HepG2 (cell line): ENCODE results near the gene CD300LB. TPM values are rescaled to one million over a fixed set of nuclear protein-coding genes. Genes with fewer than 3 reads are reported as not detected.

Experiments used
- ATAC-seq: fragments of 200-7000 bp; cut with Tn5 transposase; 3 replicates; pipeline ENCODE4 v1.9.1; 2020; ENCODE audit warnings: mild to moderate bottlenecking, moderate library complexity
- BruUV-seq: library from RNA; stranded (reverse); fragments of 400-500 nt; replicated peaks from 2 replicates; lab custom pipeline; 2021; lab: Mats Ljungman, UMichigan
- CTCF ChIA-PET: fragments of 300-600 bp; formaldehyde crosslinking; extraction: SDS; loops from one replicate; lab custom pipeline; 2021; ENCODE audit warnings: low total read pairs, inconsistent platforms, low intra/inter-chr PET ratio; lab: Yijun Ruan, JAX
- POLR2A ChIA-PET: fragments of 350-600 bp; sonication (Branson Sonifier 250); formaldehyde crosslinking; loops from one replicate; lab custom pipeline; 2020; ENCODE audit warnings: antibody characterized with exemption, inconsistent platforms; lab: Yijun Ruan, JAX
- DNase-seq: peaks from one replicate; pipeline ENCODE4 v3.0.0-alpha.2; 2015; ENCODE audit warnings: low spot score
- FAIRE-seq: peaks from 3 replicates; lab custom pipeline; 2011; peaks lifted over from hg19 to GRCh38; lab: Jason Lieb, UNC
- H2AFZ ChIP-seq: one replicate; pipeline ENCODE4 v1.6.1; 2011; ENCODE audit warnings: low read length, inconsistent platforms
- H3K27ac ChIP-seq: fragments of 300-600 bp; 3 replicates; pipeline ENCODE4 v1.8.0; 2011; ENCODE audit warnings: mixed run types, mild to moderate bottlenecking, mixed read lengths, low read length, inconsistent platforms; ENCODE audit not compliant: insufficient read depth; ENCODE audit errors: extremely low read length
- H3K27me3 ChIP-seq, 2 experiments: fragments of 200-600 bp in 1 of 2; 2 replicates in 1 of 2; 3 replicates in 1 of 2; pipeline versions ENCODE4 v1.6.0 to v1.8.0; 2011; ENCODE audit warnings: low read length in 2 of 2, mild to moderate bottlenecking in 2 of 2, moderate library complexity in 2 of 2, inconsistent platforms in 1 of 2; ENCODE audit not compliant: insufficient read depth in 2 of 2, control insufficient read depth in 1 of 2
- H3K36me3 ChIP-seq, 2 experiments: fragments of 200-600 bp in 1 of 2; replicated peaks in 1 of 2; 2 replicates in 1 of 2; 3 replicates in 1 of 2; pipeline versions ENCODE4 v1.5.1 to v1.8.0; 2011; ENCODE audit warnings: low read length in 2 of 2, inconsistent platforms in 1 of 2; ENCODE audit not compliant: insufficient read depth in 2 of 2, control insufficient read depth in 1 of 2
- H3K4me1 ChIP-seq: 2 replicates; pipeline ENCODE4 v1.5.1; 2012; ENCODE audit warnings: low read length, inconsistent platforms; ENCODE audit not compliant: insufficient read depth
- H3K4me2 ChIP-seq: 2 replicates; pipeline ENCODE4 v1.6.0; 2011; ENCODE audit warnings: low read depth, low read length, inconsistent platforms
- H3K4me3 ChIP-seq, 3 experiments: fragments of 200-600 bp in 1 of 3; sonication (generic), shearing (Covaris generic) in 1 of 3; replicated peaks in 1 of 3; 2 replicates each; pipeline ENCODE4 v1.5.1; 2011 to 2016; ENCODE audit warnings: low read length in 3 of 3, inconsistent platforms in 2 of 3, low read depth in 2 of 3, mild to moderate bottlenecking in 2 of 3, control low read depth in 1 of 3, mixed read lengths in 1 of 3; ENCODE audit not compliant: insufficient read depth in 1 of 3
- H3K79me2 ChIP-seq: one replicate; pipeline ENCODE4 v1.6.1; 2011; ENCODE audit warnings: low read length, inconsistent platforms; ENCODE audit not compliant: insufficient read depth
- H3K9ac ChIP-seq: 2 replicates; pipeline ENCODE4 v1.6.0; 2011; ENCODE audit warnings: mild to moderate bottlenecking, low read depth, low read length, inconsistent platforms; ENCODE audit not compliant: insufficient read depth
- H3K9me3 ChIP-seq: 2 replicates; pipeline ENCODE4 v1.5.1; 2012; ENCODE audit warnings: mild to moderate bottlenecking, low read length
- H4K20me1 ChIP-seq: 2 replicates; pipeline ENCODE4 v1.6.0; 2011; ENCODE audit warnings: inconsistent platforms, mild to moderate bottlenecking, low read length, moderate library complexity; ENCODE audit not compliant: insufficient read depth
- ARNT2 ChIP-seq: sonication (generic); formaldehyde crosslinking; IDR thresholded peaks from 2 replicates; pipeline ENCODE4 v1.8.0; 2022; ENCODE audit warnings: mild to moderate bottlenecking, low read depth, missing genetic modification reagents, moderate library complexity
- ELF4 ChIP-seq: sonication (generic); formaldehyde crosslinking; IDR thresholded peaks from 2 replicates; pipeline ENCODE4 v1.5.0; 2020; ENCODE audit warnings: missing genetic modification reagents, mild to moderate bottlenecking, moderate library complexity, borderline replicate concordance
- ISX ChIP-seq: sonication (generic); formaldehyde crosslinking; conservative IDR thresholded peaks from 2 replicates; pipeline ENCODE4 v1.5.0; 2020; ENCODE audit warnings: missing genetic modification reagents
- NR2F1 ChIP-seq, 2 experiments: fragments of 450-650 bp in 1 of 2; formaldehyde crosslinking in 1 of 2; IDR thresholded peaks; 2 replicates each; pipeline versions ENCODE4 v1.5.0 to v1.6.1; 2016 to 2020; ENCODE audit warnings: mild to moderate bottlenecking in 1 of 2, missing compliant biosample characterization in 1 of 2, missing genetic modification reagents in 1 of 2, moderate library complexity in 1 of 2
- SUZ12 ChIP-seq: fragments of 150-350 bp; IDR thresholded peaks from 2 replicates; pipeline ENCODE4 v1.6.1; 2014; ENCODE audit warnings: low read depth, low read length
- ZNF143 ChIP-seq: sonication (generic); formaldehyde crosslinking; IDR thresholded peaks from 2 replicates; pipeline ENCODE4 v1.4.0; 2020; ENCODE audit warnings: missing genetic modification reagents
- ZNF350 ChIP-seq: sonication (generic); formaldehyde crosslinking; IDR thresholded peaks from 2 replicates; pipeline ENCODE4 v1.4.0; 2020; ENCODE audit warnings: mild to moderate bottlenecking, low read depth, missing genetic modification reagents, borderline replicate concordance
- ZNF460 ChIP-seq: sonication (generic); formaldehyde crosslinking; IDR thresholded peaks from 2 replicates; pipeline ENCODE4 v1.5.1; 2020; ENCODE audit warnings: missing genetic modification reagents, mild to moderate bottlenecking, borderline replicate concordance
- ZNF605 ChIP-seq: sonication (generic); formaldehyde crosslinking; IDR thresholded peaks from 2 replicates; pipeline ENCODE4 v1.8.0; 2022; ENCODE audit warnings: mild to moderate bottlenecking, missing genetic modification reagents
- ZNF773 ChIP-seq: sonication (generic); formaldehyde crosslinking; IDR thresholded peaks from 2 replicates; pipeline ENCODE4 v1.4.0; 2020; ENCODE audit warnings: missing genetic modification reagents, borderline replicate concordance
- WGBS: methylation state at CpG from one replicate; pipeline ENCODE4 v1.1.6; 2017; ENCODE audit warnings: low lambda C conversion rate; 5-methylcytosine and 5-hydroxymethylcytosine counted together
- in situ Hi-C: cut with HindIII; loops from 2 replicates; pipeline ENCODE4 v1.10.0; 2017; ENCODE audit warnings: low pct_unique_long_range_greater_than_20kb; ENCODE audit not compliant: extremely low pct_ligation_motif_present
- intact Hi-C: fragments of 100-400 bp; cut with micrococcal nuclease; formaldehyde crosslinking; loops from one replicate; pipeline ENCODE4 v1.10.0; 2022; ENCODE audit not compliant: unreplicated experiment
- polyA plus RNA-seq, 8 experiments: library from polyadenylated mRNA; depleted of rRNA in 3 of 8; stranded (reverse) in 7 of 8; unstranded in 1 of 8; fragments of >200 nt; fragmentation: Illumina TruSeq in 4 of 8; extraction: Trizol in 4 of 8; gene quantifications; 2 replicates each; pipeline versions ENCODE4 v1.2.1 to v1.2.3, GENCODE V29; 2011 to 2016; ENCODE audit warnings: low read depth in 4 of 8, missing spikeins in 1 of 8, mixed read lengths in 1 of 8; ENCODE audit not compliant: insufficient read depth in 1 of 8
- total RNA-seq, 5 experiments: library from RNA; depleted of rRNA; stranded (reverse); fragments of >200 nt; fragmentation: Illumina TruSeq; extraction: Trizol; gene quantifications; 2 replicates each; pipeline ENCODE4 v1.2.3, GENCODE V29; 2016; ENCODE audit warnings: low read depth in 1 of 5
- TF ChIP-seq, protein P1 (sequence below): sonication (generic); formaldehyde crosslinking; IDR thresholded peaks from 2 replicates; pipeline ENCODE4 v1.4.0; 2020; ENCODE audit warnings: low read depth, mild to moderate bottlenecking, missing genetic modification reagents
- TF ChIP-seq, protein P2 (sequence below): IDR thresholded peaks from 2 replicates; pipeline ENCODE4 v1.6.1; 2016; ENCODE audit warnings: missing biosample characterization, missing genetic modification reagents, low read depth
- TF ChIP-seq, protein P3 (sequence below): sonication (generic); formaldehyde crosslinking; IDR thresholded peaks from 2 replicates; pipeline ENCODE4 v1.4.0; 2020; ENCODE audit warnings: mild to moderate bottlenecking, missing genetic modification reagents
- TF ChIP-seq, protein P4 (sequence below): sonication (generic); formaldehyde crosslinking; IDR thresholded peaks from 2 replicates; pipeline ENCODE4 v1.4.0; 2020; ENCODE audit warnings: missing genetic modification reagents

CD300LB gene
- total and polyA plus RNA-seq, 2 of the 13 experiments (the other 11 are each of a cell fraction or from before 2014, with no cell fraction given): not detected

DNA sequence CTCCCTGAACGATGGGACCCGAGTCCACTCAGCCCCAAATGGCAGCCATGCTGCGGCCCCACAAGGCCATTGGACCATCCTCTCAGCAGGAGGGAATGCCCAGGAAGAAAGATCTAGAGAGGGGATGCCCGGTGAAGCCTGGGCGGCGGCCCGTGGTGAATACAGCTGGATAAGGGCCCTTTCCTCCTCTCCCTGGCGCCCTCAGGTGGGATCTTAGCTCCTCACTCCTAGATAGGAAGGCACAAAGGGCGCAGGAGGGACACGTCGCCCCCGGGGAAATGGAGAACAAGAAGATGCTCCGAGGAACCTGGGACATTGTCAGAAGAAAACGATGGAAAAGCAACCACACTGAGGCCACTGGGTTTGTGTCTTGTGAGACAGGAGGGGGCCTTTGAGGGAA, 12.1 kb upstream of the CD300LB start:
- in situ Hi-C loops: no loop called here
- no peaks in the 10 kb centered on the region for H3K9me3 ChIP-seq

More for the DNA sequence above, 12.1 kb upstream of the CD300LB start:
- H3K4me1 ChIP-seq: no peaks in the 10 kb centered on the region
- 3% methylated on average over 14 of the region's 14 CpGs for WGBS
- no TSS peak for BruUV-seq
- no peak for FAIRE-seq
- H3K79me2 ChIP-seq: no peaks in the 10 kb centered on the region
- TF ChIP-seq NR2F1 (CRISPR knock-in tag; IDR thresholded peaks at IDR 0.05) (no peak), ARNT2 (CRISPR knock-in tag) (no peak), ZNF460 (no peak), ZNF350 (CRISPR knock-in tag) (no peak), ZNF605 (CRISPR knock-in tag) (no peak), ELF4 (CRISPR knock-in tag) (no peak), ISX (CRISPR knock-in tag) (no peak), SUZ12 (no peak), ZNF143 (no peak), ZNF773 (CRISPR knock-in tag) (no peak)
- TF ChIP-seq, protein P1, sequence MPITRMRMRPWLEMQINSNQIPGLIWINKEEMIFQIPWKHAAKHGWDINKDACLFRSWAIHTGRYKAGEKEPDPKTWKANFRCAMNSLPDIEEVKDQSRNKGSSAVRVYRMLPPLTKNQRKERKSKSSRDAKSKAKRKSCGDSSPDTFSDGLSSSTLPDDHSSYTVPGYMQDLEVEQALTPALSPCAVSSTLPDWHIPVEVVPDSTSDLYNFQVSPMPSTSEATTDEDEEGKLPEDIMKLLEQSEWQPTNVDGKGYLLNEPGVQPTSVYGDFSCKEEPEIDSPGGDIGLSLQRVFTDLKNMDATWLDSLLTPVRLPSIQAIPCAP (CRISPR knock-in tag): no peak
- TF ChIP-seq, protein P2, sequence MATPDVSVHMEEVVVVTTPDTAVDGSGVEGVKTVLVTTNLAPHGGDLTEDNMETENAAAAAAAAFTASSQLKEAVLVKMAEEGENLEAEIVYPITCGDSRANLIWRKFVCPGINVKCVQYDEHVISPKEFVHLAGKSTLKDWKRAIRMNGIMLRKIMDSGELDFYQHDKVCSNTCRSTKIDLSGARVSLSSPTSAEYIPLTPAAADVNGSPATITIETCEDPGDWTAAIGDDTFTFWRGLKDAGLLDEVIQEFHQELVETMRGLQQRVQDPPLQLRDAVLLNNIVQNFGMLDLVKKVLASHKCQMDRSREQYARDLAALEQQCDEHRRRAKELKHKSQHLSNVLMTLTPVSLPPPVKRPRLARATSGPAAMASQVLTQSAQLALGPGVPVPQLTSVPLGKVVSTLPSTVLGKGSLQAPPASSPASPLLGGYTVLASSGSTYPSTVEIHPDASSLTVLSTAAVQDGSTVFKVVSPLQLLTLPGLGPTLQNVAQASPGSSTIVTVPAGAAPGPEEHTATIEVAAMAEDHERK (CRISPR knock-in tag): no peak
- TF ChIP-seq, protein P3, sequence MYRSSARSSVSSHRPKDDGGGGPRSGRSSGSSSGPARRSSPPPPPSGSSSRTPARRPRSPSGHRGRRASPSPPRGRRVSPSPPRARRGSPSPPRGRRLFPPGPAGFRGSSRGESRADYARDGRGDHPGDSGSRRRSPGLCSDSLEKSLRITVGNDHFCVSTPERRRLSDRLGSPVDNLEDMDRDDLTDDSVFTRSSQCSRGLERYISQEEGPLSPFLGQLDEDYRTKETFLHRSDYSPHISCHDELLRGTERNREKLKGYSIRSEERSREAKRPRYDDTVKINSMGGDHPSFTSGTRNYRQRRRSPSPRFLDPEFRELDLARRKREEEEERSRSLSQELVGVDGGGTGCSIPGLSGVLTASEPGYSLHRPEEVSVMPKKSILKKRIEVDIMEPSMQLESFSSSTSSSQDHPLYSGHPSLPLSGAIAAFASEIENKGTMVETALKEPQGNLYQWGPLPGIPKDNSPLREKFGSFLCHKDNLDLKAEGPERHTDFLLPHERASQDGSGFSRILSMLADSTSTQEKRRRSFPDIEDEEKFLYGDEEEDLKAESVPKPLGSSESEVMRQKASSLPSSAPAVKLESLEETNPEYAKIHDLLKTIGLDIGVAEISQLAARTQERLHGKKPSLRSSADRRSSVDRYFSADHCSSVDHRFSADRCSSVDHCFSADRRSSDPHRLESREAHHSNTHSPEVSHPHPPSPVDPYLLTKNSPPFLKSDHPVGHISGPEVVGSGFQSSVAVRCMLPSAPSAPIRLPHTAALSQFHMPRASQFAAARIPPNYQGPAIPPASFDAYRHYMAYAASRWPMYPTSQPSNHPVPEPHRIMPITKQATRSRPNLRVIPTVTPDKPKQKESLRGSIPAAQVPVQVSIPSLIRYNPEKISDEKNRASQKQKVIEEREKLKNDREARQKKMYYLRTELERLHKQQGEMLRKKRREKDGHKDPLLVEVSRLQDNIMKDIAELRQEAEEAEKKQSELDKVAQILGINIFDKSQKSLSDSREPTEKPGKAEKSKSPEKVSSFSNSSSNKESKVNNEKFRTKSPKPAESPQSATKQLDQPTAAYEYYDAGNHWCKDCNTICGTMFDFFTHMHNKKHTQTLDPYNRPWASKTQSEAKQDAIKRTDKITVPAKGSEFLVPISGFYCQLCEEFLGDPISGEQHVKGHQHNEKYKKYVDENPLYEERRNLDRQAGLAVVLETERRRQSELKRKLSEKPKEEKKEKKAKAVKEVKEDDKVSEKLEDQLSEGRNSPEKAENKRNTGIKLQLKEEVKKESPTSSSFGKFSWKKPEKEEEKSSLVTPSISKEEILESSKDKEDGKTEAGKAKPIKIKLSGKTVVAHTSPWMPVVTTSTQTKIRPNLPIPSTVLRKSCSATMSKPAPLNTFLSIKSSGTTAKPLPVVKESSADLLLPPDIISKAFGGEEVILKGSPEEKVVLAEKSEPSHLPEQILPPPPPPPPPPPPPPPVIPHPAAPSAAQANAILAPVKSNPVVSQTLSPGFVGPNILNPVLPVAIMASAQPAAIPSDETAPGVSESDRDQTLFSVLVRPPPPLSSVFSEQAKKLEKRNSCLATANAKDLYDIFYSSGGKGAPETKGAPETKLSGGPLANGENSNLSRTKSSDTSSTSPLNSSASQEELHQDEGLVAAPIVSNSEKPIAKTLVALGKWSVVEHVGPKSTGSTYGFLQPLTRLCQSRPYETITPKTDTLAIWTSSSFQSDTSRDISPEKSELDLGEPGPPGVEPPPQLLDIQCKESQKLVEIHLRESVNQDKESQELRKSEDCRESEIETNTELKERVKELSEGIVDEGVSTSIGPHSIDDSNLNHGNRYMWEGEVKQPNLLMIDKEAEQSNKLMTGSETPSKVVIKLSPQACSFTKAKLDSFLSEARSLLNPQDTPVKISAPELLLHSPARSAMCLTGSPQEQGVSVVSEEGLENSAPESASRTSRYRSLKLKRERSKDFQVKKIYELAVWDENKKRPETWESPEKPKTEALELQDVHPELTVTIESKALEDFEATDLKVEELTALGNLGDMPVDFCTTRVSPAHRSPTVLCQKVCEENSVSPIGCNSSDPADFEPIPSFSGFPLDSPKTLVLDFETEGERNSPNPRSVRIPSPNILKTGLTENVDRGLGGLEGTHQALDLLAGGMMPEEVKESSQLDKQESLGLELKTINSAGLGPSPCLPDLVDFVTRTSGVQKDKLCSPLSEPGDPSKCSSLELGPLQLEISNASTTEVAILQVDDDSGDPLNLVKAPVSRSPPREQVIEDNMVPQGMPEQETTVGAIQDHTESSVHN (CRISPR knock-in tag): no peak
- TF ChIP-seq, protein P4, sequence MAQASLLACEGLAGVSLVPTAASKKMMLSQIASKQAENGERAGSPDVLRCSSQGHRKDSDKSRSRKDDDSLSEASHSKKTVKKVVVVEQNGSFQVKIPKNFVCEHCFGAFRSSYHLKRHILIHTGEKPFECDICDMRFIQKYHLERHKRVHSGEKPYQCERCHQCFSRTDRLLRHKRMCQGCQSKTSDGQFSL: no peak
- TF ChIP-seq, all 625 proteins: peak for 0
- Histone ChIP-seq H3K4me2 (no peak overlapping the region), H3K4me3 (no peak overlapping the region), H4K20me1 (no peaks in the 10 kb centered on the region), H3K27me3 (peaks cover 33 to 97% of the 10 kb centered on the region in 2 experiments), H3K27ac (no peak overlapping the region), H3K9ac (no peak overlapping the region), H3K36me3 (no peaks in the 10 kb centered on the region), H2AFZ (no peak overlapping the region)
- intact Hi-C loops: no loop called here
- DNase-seq (no peak), ATAC-seq (no peak)
- ChIA-PET CTCF (no interaction called here), POLR2A (no interaction called here)
